ENCODE results near the gene KIDINS220. TPM values are rescaled to one million over a fixed set of nuclear protein-coding genes. Genes with fewer than 3 reads are reported as not detected.

KIDINS220 gene
- total RNA-seq, 1 experiment from 2014 or later = 20.9 TPM

DNA sequence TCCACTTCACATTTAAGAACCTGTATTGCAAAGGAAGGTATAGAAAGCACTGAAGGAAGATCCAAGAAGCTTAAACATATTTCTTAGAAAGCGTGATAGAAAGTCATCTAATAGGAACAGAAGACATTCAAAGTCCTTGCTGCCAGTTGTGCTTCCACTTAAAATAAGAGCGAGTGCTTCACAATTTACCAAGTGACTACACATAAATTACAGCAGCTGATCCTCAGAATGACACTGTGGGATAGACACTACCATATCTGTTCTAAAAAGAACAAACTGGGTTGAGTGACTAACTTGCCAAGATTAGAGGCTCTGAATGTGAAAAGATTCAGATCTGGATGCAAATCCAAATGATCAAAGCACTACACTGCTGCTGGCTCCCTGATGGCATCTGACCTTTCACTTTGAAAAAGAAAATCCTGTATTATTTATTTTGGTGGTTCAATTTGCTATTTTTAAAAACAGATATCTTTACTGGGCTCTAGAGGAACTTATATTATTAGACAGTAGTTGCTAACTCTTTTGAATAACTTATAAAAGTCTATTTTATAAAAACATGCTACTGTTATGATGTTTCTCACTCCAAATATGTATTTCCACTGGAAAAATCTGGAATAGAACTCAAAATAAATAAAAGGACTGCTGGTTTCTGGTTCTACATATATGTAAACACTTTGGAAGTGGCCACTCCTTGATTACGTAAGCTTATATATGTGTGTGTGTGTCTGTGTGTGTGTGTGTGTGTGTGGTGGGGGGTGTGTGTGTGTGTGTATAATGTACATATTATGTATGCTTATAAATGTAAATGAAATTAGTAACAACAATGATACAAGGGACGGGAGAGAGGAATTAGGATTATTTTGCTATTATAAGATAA is 57.4 kb downstream of the KIDINS220 start:
- Histone ChIP-seq H3K4me3 (ENCODE audit: insufficient read depth, low read depth, low read length) (no peak overlapping the region), H3K27me3 (ENCODE audit: control insufficient read depth, insufficient read depth, low read length) (no peaks in the 10 kb centered on the region), H3K36me3 (replicated peaks; ENCODE audit: control insufficient read depth, insufficient read depth, low read length) (peaks cover 1% of the 10 kb centered on the region)
- DNase-seq = no peak

DNA sequence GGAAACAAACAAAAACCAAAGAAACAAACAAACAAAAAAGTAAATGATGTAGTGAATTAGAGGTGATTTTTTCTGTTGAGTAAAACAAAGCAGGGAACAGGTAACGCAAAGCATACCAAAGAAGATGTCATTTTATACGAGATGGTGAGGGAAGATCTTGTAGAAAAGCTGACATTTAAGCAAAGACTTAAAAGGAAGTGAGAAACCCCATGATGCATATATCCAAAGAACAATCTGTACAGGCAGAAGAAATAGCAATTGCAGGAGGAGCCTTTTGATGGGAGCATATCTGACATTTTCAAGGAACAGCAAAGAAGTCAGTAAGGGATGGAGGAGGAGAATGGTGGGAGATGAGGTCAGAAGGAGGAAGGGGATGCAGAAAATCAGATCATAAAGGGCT is 63.0 kb downstream of the KIDINS220 start:
- no peak for DNase-seq
- peaks cover 1% of the 10 kb centered on the region for H3K36me3 ChIP-seq (replicated peaks; ENCODE audit: control insufficient read depth, insufficient read depth, low read length)
- H3K4me3 ChIP-seq (ENCODE audit: insufficient read depth, low read depth, low read length) = no peak overlapping the region
- no peaks in the 10 kb centered on the region for H3K27me3 ChIP-seq (ENCODE audit: control insufficient read depth, insufficient read depth, low read length)

DNA sequence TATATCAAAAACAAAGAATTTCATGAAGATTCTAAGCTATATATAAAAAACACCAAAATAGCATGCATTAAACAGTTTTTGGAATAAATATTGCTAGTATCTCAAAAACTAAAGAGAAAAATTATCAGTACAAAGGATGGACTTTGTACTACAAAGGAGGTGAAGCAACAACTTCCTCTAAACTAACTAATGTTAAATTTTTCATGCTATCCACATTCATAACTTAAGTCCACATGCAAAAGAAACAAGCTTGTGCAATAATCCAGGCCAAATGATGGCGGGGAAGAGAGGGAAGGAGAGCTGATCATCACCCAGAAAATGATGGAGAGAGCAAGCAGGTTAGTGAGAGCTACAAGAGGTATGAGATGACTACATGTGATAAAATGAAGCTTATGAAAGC is 70.1 kb downstream of the KIDINS220 start:
- Histone ChIP-seq H3K36me3 (replicated peaks; ENCODE audit: control insufficient read depth, insufficient read depth, low read length) (no peaks in the 10 kb centered on the region), H3K4me3 (ENCODE audit: insufficient read depth, low read depth, low read length) (no peak overlapping the region), H3K27me3 (ENCODE audit: control insufficient read depth, insufficient read depth, low read length) (no peaks in the 10 kb centered on the region)
- DNase-seq = no peak

DNA sequence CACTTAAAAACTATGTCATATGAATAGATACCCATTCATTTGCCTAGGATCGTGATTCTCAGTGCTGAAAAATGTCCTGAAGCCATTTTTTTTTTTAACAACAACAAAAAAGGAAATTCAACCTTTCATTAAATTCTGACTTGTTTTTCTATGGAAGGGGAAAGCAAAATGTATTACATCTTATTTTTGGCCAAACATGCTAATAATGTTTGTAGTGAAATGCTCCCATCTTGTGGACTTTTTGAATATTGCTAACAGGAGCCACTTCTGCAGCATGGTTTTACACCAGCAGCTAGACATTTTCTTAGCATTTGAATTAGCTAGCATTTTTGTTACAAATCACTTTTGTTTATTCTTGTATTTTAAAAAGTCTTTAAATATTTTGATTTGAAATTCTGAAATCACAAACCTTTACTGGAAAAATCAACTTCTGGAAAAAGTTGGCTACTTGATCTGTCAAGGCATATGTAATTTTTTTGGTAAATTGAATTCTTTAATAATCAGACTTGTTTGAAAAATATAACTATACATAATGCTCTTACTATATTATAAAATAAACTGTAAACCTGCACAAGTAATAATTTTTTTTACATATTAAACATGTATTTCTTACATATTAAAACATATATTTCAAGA is 75.8 kb downstream of the KIDINS220 start:
- no peaks in the 10 kb centered on the region for H3K27me3 ChIP-seq (ENCODE audit: control insufficient read depth, insufficient read depth, low read length)
- peak; percentile 26 for DNase-seq
- no peak overlapping the region for H3K4me3 ChIP-seq (ENCODE audit: insufficient read depth, low read depth, low read length)
- H3K36me3 ChIP-seq (replicated peaks; ENCODE audit: control insufficient read depth, insufficient read depth, low read length) = no peaks in the 10 kb centered on the region

DNA sequence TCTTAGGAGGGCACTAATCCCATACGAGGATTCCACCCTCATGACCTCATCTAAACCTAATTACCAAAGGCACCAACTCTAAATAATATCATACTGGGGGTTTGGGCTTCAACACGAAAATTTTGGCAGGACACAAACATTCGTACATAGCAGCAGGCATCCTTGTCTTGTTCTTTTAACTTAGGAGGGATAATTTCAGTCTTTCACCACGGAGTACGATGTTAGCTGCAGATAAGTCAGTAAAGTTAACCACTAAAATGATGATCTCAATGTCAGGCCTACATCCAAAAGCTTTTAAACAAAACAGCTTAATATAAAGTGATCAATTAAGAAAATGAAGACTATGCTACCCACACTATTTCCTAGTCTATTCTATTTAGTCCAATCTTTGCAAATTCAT is 80.7 kb downstream of the KIDINS220 start:
- Histone ChIP-seq H3K4me3 (ENCODE audit: insufficient read depth, low read depth, low read length) (no peak overlapping the region), H3K27me3 (ENCODE audit: control insufficient read depth, insufficient read depth, low read length) (no peaks in the 10 kb centered on the region), H3K36me3 (replicated peaks; ENCODE audit: control insufficient read depth, insufficient read depth, low read length) (no peaks in the 10 kb centered on the region)
- DNase-seq = no peak

DNA sequence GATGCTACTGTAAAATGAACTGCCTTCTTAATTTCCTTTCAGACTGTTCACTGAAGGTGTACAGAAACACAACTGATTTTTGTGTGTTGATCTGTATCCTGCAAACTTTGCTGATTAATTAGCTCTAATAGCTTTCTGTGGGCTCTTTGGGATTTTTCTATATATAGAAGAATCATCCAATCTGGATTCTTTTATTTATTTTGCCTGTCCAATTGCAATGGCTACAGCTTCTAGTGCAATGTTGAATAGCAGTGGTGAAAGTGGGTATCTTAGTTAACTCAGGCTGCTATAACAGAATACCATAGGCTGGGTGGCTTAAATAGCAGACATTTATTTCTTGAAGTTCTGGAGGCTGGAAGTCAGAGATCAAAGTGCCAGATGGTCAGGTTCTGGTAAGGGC is 81.2 kb downstream of the KIDINS220 start:
- DNase-seq = no peak
- Histone ChIP-seq H3K4me3 (ENCODE audit: insufficient read depth, low read depth, low read length) (no peak overlapping the region), H3K36me3 (replicated peaks; ENCODE audit: control insufficient read depth, insufficient read depth, low read length) (no peaks in the 10 kb centered on the region), H3K27me3 (ENCODE audit: control insufficient read depth, insufficient read depth, low read length) (no peaks in the 10 kb centered on the region)

DNA sequence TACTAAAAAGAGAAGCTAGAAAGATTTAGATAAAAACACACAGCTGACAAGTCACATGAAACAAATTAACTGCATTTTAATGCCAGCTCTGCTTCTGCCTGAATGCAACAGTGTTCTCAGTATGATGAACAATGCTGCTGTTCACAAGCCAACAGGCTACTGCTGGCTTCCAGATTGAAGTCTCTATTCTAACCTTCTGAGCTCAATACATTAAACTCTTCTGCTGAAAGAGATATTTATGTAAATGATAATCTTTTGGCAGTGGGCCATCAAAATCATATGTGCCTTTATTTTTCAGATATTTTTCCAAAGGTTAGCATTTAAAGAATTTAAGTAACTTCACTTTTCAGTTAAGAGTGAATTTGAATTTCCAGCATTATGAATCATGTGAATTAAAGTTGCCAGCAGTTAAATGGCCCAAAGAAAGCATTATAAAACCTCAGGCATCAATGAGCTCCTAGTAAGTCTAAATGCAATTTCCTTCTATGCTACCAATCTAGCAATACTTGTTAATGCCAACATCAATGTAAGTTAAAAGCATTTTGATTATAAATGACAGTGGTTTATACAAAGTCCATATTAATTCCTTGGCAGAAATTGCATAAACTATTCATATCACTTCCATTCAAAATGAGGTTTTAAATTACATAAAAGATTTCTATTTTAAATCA is 83.2 kb downstream of the KIDINS220 start:
- Histone ChIP-seq H3K36me3 (replicated peaks; ENCODE audit: control insufficient read depth, insufficient read depth, low read length) (no peaks in the 10 kb centered on the region), H3K27me3 (ENCODE audit: control insufficient read depth, insufficient read depth, low read length) (no peaks in the 10 kb centered on the region), H3K4me3 (ENCODE audit: insufficient read depth, low read depth, low read length) (no peak overlapping the region)
- no peak for DNase-seq

DNA sequence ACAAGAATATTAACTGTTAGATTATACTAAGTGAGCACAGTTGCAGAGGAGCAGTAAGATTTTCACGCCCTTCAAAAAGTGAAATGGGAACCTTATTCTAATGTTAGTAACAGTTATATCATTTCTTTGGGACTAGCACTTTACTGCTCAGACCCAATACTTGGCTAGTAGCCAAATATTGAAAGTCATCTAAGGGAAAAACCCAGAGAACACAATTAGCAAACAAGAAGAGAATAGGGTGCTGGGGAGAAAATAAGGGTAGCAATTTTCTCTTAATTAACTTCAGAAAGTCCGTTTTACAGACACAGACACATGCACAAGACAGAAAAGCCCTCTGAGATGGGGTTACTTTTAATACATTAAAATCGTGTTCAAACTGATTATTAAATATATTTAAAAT is 83.8 kb downstream of the KIDINS220 start:
- DNase-seq = no peak
- no peaks in the 10 kb centered on the region for H3K27me3 ChIP-seq (ENCODE audit: control insufficient read depth, insufficient read depth, low read length)
- no peaks in the 10 kb centered on the region for H3K36me3 ChIP-seq (replicated peaks; ENCODE audit: control insufficient read depth, insufficient read depth, low read length)
- no peak overlapping the region for H3K4me3 ChIP-seq (ENCODE audit: insufficient read depth, low read depth, low read length)

DNA sequence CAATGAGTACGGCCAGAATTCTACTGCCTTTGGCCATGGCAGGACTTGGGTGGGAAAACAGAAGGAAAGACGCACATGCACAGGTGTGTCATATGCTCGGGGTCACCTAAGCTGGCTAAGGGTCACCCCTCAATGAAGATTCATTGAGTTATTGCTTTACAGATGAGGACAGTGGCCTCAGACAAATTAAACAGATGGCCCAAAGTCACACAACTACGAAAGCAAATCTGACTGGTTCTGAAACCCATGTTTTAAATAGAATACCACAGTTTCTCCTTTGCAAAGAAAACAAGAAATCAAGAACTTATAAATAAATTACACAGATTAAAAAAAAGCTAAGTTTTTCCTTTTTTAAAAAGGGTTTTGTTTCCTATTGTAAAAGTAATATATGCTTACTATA is 85.0 kb downstream of the KIDINS220 start:
- Histone ChIP-seq H3K27me3 (ENCODE audit: control insufficient read depth, insufficient read depth, low read length) (no peaks in the 10 kb centered on the region), H3K4me3 (ENCODE audit: insufficient read depth, low read depth, low read length) (no peak overlapping the region), H3K36me3 (replicated peaks; ENCODE audit: control insufficient read depth, insufficient read depth, low read length) (no peaks in the 10 kb centered on the region)
- no peak for DNase-seq

DNA sequence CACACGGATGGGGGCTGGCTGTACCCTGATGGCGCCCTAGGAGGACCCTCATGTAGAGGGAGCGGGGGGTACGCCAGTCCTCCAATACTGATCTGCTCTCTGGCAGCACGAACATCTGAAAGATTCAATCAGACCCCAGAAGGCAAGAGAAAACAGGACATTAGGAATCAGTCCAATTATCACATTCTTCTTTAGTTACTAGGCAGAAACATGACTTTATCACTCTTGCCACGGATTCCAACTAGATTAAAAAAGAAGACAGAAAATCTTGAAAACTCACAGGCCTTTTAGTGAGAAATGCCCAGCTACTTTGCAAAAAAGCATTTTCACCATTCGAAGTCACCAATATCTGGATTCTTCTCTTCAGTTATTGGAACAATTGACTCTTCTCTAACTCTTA is 87.2 kb downstream of the KIDINS220 start:
- DNase-seq = no peak
- Histone ChIP-seq H3K36me3 (replicated peaks; ENCODE audit: control insufficient read depth, insufficient read depth, low read length) (no peaks in the 10 kb centered on the region), H3K27me3 (ENCODE audit: control insufficient read depth, insufficient read depth, low read length) (no peaks in the 10 kb centered on the region), H3K4me3 (ENCODE audit: insufficient read depth, low read depth, low read length) (no peak overlapping the region)

DNA sequence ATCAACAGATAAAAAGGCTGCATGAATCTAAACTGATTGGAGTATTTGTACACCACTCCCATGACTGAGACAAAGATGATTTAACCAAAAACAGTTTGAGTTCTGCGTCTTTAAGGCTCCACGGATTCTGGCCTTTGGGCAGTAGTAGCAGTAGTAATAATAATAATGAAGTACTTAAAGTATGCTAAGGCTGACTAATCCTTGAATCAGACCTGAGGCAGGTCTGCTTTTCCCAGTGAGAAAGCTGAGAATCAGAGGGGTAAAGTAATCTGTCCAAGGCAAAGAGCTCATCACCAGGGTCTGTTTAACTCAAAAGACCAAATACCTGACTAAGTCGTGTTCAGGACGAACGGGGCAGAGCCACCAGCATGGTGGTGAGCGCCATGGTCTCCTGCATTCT is 94.2 kb downstream of the KIDINS220 start:
- DNase-seq = no peak
- Histone ChIP-seq H3K4me3 (ENCODE audit: insufficient read depth, low read depth, low read length) (no peak overlapping the region), H3K36me3 (replicated peaks; ENCODE audit: control insufficient read depth, insufficient read depth, low read length) (no peaks in the 10 kb centered on the region), H3K27me3 (ENCODE audit: control insufficient read depth, insufficient read depth, low read length) (no peaks in the 10 kb centered on the region)

DNA sequence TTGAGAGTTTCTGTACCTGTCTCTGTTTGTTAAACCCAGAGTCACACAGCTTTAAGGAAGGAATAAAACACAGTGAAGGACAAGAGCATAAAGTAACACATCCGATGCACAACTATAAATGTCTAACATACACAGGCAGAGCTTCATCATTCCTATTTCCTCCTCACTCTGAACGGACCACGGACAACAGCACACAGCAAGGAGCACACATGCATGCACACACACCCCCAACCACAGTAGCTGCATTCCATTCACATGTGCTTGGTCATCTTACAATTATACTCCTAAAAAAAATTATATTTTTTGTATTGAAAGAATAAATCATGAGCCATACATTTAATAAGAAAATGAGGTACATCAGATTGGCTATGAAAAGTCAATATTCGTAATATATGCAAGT is 97.3 kb downstream of the KIDINS220 start:
- no peak overlapping the region for H3K4me3 ChIP-seq (ENCODE audit: insufficient read depth, low read depth, low read length)
- H3K27me3 ChIP-seq (ENCODE audit: control insufficient read depth, insufficient read depth, low read length) = no peaks in the 10 kb centered on the region
- H3K36me3 ChIP-seq (replicated peaks; ENCODE audit: control insufficient read depth, insufficient read depth, low read length) = no peaks in the 10 kb centered on the region
- no peak for DNase-seq

DNA sequence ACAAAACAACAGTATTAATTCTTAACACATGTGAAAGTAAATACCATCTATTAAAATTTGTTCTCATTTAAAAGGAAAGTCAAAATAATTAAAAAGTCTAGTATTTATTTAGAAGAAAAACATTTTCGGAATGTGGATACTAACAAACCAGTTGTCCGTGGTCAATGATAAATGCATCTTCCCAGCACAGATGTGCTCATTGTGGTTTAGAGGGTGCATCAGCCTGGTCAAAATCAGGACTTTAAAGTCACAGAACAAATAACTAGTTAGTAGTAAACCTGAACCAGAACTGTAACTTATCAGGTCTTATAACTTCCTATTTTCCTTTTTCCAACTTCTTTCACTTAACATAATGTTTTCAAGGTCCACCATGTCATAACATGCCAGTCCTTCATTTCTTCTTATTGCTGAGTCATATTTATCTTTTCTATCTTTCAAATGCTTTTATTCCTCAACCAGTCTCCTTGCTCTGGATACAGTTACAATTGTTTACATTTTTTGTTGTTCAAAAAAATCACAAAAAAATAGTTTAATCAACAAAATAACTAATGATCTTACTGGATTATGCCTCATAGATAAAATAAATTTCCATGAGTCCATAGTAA is 99.7 kb downstream of the KIDINS220 start:
- H3K4me3 ChIP-seq (ENCODE audit: insufficient read depth, low read depth, low read length) = no peak overlapping the region
- no peak for DNase-seq
- H3K36me3 ChIP-seq (replicated peaks; ENCODE audit: control insufficient read depth, insufficient read depth, low read length) = peaks cover 2% of the 10 kb centered on the region
- H3K27me3 ChIP-seq (ENCODE audit: control insufficient read depth, insufficient read depth, low read length) = no peaks in the 10 kb centered on the region

DNA sequence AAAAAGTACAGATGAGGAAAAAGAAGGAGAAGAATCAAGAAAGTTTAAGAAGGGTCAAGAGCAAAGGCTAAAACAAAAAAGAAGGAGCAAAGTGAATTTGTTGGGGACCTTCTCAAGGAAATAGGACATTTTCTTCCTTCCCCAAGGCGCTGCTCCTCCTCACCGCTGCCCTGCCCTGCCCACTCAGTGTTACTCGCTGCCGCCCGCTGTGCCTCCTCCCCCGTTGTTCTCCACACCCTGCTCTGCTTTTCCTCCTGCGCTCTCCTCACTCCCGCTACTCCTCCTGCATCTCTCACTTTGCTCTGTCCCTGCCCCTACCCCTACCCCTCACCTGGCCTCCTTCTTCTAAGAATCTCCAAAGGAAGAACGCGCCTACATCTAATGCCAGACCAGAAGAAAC is 104.8 kb downstream of the KIDINS220 start:
- no peak for DNase-seq
- H3K27me3 ChIP-seq (ENCODE audit: control insufficient read depth, insufficient read depth, low read length) = no peaks in the 10 kb centered on the region
- peaks cover 6% of the 10 kb centered on the region for H3K36me3 ChIP-seq (replicated peaks; ENCODE audit: control insufficient read depth, insufficient read depth, low read length)
- no peak overlapping the region for H3K4me3 ChIP-seq (ENCODE audit: insufficient read depth, low read depth, low read length)

DNA sequence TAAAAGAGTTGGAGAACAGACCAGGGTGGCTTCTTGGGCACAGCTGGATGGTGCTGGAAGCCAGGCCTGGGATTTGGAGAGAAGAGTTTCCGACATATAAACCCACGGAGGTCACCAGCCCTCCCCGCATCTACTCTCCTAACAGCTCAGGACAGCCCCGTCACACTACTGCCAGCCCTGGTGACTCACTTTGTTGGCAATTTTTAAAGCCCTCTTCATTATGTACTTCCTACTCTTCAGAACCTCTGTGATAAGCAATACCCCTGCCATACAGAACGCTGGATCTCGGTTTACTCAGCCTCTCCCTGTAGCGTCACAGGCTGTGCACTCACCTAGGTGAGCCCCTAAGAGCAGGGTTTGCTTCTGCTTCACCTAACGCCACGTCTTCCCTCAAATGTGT is 107.5 kb downstream of the KIDINS220 start:
- no peak for DNase-seq
- peaks cover 6% of the 10 kb centered on the region for H3K36me3 ChIP-seq (replicated peaks; ENCODE audit: control insufficient read depth, insufficient read depth, low read length)
- no peak overlapping the region for H3K4me3 ChIP-seq (ENCODE audit: insufficient read depth, low read depth, low read length)
- no peaks in the 10 kb centered on the region for H3K27me3 ChIP-seq (ENCODE audit: control insufficient read depth, insufficient read depth, low read length)
